Mucosa of descending colon (tissue), 3 donors: ENCODE measurements around the gene CDH6. TPM values are rescaled to one million over a fixed set of nuclear protein-coding genes. Genes with fewer than 3 reads are reported as not detected.

Experiments used
- ATAC-seq: fragments of 200-7000 bp; cut with Tn5 transposase; one replicate; pipeline ENCODE4 v1.9.1; 2020; ENCODE audit warnings: mild to moderate bottlenecking, moderate library complexity
- DNase-seq, 3 donors: peaks; one replicate each; pipeline ENCODE4 v3.0.0-alpha.2; 2020
- H3K36me3 ChIP-seq: fragments of 200-600 bp; one replicate; pipeline ENCODE4 v1.8.0; 2021; ENCODE audit warnings: low read depth, mild to moderate bottlenecking
- H3K4me1 ChIP-seq: fragments of 200-600 bp; one replicate; pipeline ENCODE4 v1.8.0; 2021; ENCODE audit warnings: low read depth, mild to moderate bottlenecking
- H3K4me3 ChIP-seq: fragments of 200-600 bp; one replicate; pipeline ENCODE4 v1.8.0; 2021; ENCODE audit warnings: mild to moderate bottlenecking
- H3K9me3 ChIP-seq: fragments of 200-600 bp; one replicate; pipeline ENCODE4 v1.8.0; 2021; ENCODE audit warnings: mild to moderate bottlenecking
- intact Hi-C, 2 donors: fragments of 100-400 bp; cut with DNase I in 1 of 2; cut with micrococcal nuclease in 1 of 2; formaldehyde crosslinking; loops; one replicate each; pipeline versions ENCODE4 v1.11.0 to v1.11.1; 2022; cut with DNase I, micrococcal nuclease
- total RNA-seq, 3 donors: library from RNA; stranded (reverse); fragmentation: NEBNext Ultra II Directional in 2 of 3; extraction: Animal tissue kit (Norgen Biotek cat#: 25700) in 2 of 3; gene quantifications; one replicate each; pipeline versions ENCODE4 v1.2.1 to v1.2.4, GENCODE V29; 2021 to 2023
- TF ChIP-seq, protein P1 (sequence below): fragments of 200-600 bp; IDR thresholded peaks from one replicate; pipeline ENCODE4 v1.8.0; 2022; ENCODE audit warnings: antibody characterized with exemption, mild to moderate bottlenecking
- donor health status: DM: no; HTN: no; CAD: no; lungs with moderate emphysema.
- donor health status: DM: no; HTN: no; CAD: no.
- donor health status: DM: no; HTN: yes; CAD: no.

CDH6 gene
- total RNA-seq, 3 donors from 2014 or later, result 0.81 to 3.2 (median 1.2) TPM

DNA sequence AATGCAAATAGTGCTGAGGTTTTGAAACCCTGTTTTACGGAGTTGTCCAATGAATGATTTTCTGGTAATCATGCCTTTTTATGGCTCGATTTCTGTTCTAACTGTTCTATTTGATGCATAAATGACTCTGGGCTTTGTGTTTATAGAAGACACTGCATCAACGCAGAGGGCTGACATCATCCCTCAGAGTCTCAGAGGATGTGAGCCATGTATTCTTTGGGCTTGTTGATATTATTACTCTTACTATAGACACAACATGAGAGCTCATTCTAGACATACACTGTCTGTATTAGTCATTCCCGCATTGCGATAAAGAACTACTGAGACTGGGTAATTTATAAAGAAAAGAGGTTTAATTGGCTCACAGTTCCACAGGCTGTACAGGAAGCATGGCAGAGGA lies 31.6 kb downstream of the CDH6 start:
- no peak for DNase-seq
- H3K4me1 ChIP-seq, result no peaks in the 10 kb centered on the region
- H3K9me3 ChIP-seq, result no peaks in the 10 kb centered on the region
- intact Hi-C loops, result no loop called here
- TF ChIP-seq, protein P1, sequence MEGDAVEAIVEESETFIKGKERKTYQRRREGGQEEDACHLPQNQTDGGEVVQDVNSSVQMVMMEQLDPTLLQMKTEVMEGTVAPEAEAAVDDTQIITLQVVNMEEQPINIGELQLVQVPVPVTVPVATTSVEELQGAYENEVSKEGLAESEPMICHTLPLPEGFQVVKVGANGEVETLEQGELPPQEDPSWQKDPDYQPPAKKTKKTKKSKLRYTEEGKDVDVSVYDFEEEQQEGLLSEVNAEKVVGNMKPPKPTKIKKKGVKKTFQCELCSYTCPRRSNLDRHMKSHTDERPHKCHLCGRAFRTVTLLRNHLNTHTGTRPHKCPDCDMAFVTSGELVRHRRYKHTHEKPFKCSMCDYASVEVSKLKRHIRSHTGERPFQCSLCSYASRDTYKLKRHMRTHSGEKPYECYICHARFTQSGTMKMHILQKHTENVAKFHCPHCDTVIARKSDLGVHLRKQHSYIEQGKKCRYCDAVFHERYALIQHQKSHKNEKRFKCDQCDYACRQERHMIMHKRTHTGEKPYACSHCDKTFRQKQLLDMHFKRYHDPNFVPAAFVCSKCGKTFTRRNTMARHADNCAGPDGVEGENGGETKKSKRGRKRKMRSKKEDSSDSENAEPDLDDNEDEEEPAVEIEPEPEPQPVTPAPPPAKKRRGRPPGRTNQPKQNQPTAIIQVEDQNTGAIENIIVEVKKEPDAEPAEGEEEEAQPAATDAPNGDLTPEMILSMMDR, result no peak
- H3K36me3 ChIP-seq, result no peaks in the 10 kb centered on the region
- ATAC-seq, result no peak
- no peak overlapping the region for H3K4me3 ChIP-seq

DNA sequence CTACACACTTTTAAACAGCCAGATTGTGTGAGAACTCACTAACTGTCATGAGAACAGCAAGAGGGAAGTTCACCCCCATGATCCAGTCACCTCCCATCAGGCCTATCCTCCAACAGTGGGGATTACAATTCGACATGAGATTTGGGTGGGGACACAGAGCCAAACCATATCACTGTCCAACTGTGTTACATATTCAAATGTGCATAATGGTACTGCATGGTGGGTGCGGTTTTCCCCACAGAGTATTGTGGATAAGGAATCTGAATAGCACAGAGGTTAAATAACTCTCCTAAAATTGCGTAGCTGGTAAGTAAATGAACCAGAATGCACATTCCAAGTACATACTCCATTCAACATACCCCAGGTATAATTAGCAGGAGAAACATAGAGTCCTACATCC lies 32.1 kb downstream of the CDH6 start:
- Histone ChIP-seq H3K4me1 (no peaks in the 10 kb centered on the region), H3K9me3 (no peaks in the 10 kb centered on the region), H3K4me3 (no peak overlapping the region), H3K36me3 (no peaks in the 10 kb centered on the region)
- intact Hi-C loops, result no loop called here
- TF ChIP-seq, protein P1, result no peak
- DNase-seq (no peak), ATAC-seq (no peak)

DNA sequence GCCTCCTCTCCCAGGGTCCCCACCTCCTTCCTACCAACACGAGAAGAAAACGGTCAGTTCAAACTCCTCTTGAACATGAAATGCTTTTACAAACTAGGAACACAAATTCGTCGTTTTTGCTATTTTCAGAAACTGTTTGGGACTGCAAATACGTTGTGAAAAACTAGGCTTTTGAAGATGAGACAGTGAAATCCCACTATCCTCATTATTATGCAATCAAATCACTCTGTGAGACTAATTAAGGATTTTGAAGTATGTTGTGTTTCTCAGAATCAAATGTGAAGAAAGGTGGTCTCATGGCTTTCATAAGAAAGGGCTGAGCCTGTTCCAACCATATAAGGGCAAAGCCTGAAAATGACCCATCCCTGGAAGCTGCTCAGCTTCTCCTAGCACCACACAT lies 33.2 kb downstream of the CDH6 start:
- TF ChIP-seq, protein P1, result no peak
- intact Hi-C loops, result no loop called here
- Histone ChIP-seq H3K9me3 (no peaks in the 10 kb centered on the region), H3K4me1 (no peaks in the 10 kb centered on the region), H3K4me3 (no peak overlapping the region), H3K36me3 (no peaks in the 10 kb centered on the region)
- DNase-seq (no peak), ATAC-seq (no peak)

DNA sequence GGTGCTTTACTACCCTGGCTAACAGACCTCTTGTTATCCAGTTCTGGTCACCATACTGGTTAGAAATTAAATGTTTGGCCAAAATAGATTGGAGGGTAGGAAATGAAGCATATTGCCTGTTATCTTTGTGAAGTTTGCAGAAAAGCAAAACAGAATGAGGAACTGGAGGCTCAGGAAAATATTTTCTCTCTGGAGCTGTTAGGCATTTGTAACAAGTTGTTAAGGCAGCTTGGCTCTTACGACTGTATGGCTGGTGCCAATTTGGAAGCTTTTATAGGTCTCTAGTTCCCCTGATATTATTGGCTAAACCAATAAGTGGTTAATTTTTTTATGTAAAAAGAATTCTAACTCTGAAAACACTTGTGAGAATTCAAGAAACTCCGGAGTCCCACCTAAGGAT lies 35.8 kb downstream of the CDH6 start:
- H3K9me3 ChIP-seq, result no peaks in the 10 kb centered on the region
- TF ChIP-seq, protein P1, result no peak
- intact Hi-C loops, result no loop called here
- no peak overlapping the region for H3K4me3 ChIP-seq
- DNase-seq, result no peak
- H3K36me3 ChIP-seq, result no peaks in the 10 kb centered on the region
- no peak for ATAC-seq
- H3K4me1 ChIP-seq, result no peaks in the 10 kb centered on the region

DNA sequence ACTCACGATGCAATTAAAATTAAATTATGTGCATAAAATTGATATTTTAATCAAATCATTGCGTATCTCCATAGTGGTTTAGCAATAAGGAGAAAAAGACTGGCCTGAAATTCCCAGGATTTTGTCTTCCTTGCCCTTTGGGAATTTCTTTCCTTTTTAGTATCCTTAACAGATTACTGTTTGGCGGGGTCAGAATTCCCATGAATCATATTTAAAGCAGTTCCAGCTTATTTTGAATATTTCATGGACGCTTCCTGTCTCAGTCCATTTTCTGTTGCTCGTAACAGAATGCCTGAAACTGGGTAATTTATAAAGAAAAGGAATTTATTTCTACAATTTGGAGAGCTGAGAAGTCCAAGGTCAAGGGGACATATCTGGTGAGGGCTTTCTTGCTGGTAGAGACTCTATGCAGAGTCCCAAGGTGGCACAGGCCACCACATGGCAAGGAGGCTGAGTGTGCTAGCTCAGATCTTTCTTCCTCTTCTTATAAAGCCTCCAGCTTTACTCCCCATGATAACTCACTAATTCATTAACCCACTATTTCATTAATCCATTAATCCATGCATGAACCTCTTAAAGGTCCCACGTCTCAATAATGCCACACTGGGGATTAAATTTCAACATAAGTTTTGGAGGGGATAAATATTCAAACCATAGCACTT lies 37.8 kb downstream of the CDH6 start:
- no peak overlapping the region for H3K4me3 ChIP-seq
- TF ChIP-seq, protein P1, result no peak
- H3K9me3 ChIP-seq, result no peaks in the 10 kb centered on the region
- DNase-seq, result no peak
- intact Hi-C loops, result no loop called here
- no peak for ATAC-seq
- no peaks in the 10 kb centered on the region for H3K4me1 ChIP-seq
- no peaks in the 10 kb centered on the region for H3K36me3 ChIP-seq
